ENCODE results near the gene IGF2R. TPM values are rescaled to one million over a fixed set of nuclear protein-coding genes. Genes with fewer than 3 reads are reported as not detected.

The IGF2R gene
- total and polyA plus RNA-seq, 2 experiments from 2014 or later = 8.1 to 30.9 TPM

DNA sequence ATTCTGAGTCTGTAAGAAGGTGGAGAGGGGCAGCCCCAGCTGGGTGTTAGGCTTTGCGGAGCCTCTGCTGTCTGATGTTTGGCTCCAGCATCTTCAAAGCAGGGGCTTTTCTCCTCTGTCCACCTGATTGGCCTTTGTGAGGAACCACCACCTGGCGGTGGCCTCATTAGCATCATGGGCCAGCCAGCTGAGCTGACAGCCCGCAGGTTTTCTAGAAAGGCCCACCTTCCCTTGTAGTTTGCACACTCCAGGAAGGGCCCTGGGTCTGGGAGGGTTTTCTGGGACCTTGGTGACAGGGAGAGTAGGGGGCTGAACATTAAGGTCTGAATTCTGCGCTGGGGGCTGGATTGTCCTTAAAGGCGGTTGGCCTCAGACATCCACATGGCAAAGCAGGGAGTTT is 11.6 kb downstream of the IGF2R start:
- Histone ChIP-seq H3K4me3 (no peak overlapping the region), H3K36me3 (ENCODE audit: low read depth) (no peaks in the 10 kb centered on the region), H3K9ac (no peak overlapping the region), H4K20me1 (ENCODE audit: insufficient read depth) (peaks cover 1% of the 10 kb centered on the region; the same call in 1 of the 2 replicates), H3F3A (ENCODE audit: insufficient read depth) (peaks cover 15% of the 10 kb centered on the region), H3K27ac (no peak overlapping the region), H3K4me1 (ENCODE audit: insufficient read depth) (peaks cover 41% of the 10 kb centered on the region), H3K9me3 (ENCODE audit: low read depth) (no peaks in the 10 kb centered on the region), H3K4me2 (ENCODE audit: unreplicated experiment) (no peak overlapping the region), H2AFZ (no peak overlapping the region), H3K79me2 (ENCODE audit: insufficient read depth) (peaks cover 98% of the 10 kb centered on the region), H3K27me3 (replicated peaks; ENCODE audit: insufficient read depth) (no peaks in the 10 kb centered on the region), H3K9me2 (ENCODE audit: insufficient read depth) (no peaks in the 10 kb centered on the region)
- in situ Hi-C loops (cut with MboI) = no loop called here
- 86 to 91% methylated on average over 5 of the region's 5 CpGs for WGBS, 2 experiments (ENCODE audit: low coverage in 1 of 2, low lambda C conversion rate in 2 of 2, missing lambda C conversion rate in 2 of 2)
- TF ChIP-seq EZH2 (IDR thresholded peaks at IDR 0.05; ENCODE audit: insufficient read depth, poor library complexity, severe bottlenecking) (no peak), EZH2phosphoT487 (IDR thresholded peaks at IDR 0.05; ENCODE audit: insufficient read depth, low read depth) (no peak)
- no peak for DNase-seq

GRCh38 chr6:159981071-159981402 is 12.2 kb downstream of the IGF2R start:
- Histone ChIP-seq H3K27me3 (replicated peaks; ENCODE audit: insufficient read depth) (no peaks in the 10 kb centered on the region), H2AFZ (no peak overlapping the region), H4K20me1 (ENCODE audit: insufficient read depth) (peaks cover 6% of the 10 kb centered on the region; the same call in 1 of the 2 replicates), H3K27ac (no peak overlapping the region), H3K9ac (no peak overlapping the region), H3K4me3 (no peak overlapping the region), H3K9me3 (ENCODE audit: low read depth) (no peaks in the 10 kb centered on the region), H3F3A (ENCODE audit: insufficient read depth) (peaks cover 15% of the 10 kb centered on the region), H3K79me2 (ENCODE audit: insufficient read depth) (peaks cover 98% of the 10 kb centered on the region), H3K4me2 (ENCODE audit: unreplicated experiment) (no peak overlapping the region), H3K4me1 (ENCODE audit: insufficient read depth) (peaks cover 45% of the 10 kb centered on the region), H3K9me2 (ENCODE audit: insufficient read depth) (no peaks in the 10 kb centered on the region), H3K36me3 (ENCODE audit: low read depth) (no peaks in the 10 kb centered on the region)
- no peak for DNase-seq
- TF ChIP-seq EZH2 (IDR thresholded peaks at IDR 0.05; ENCODE audit: insufficient read depth, poor library complexity, severe bottlenecking) (no peak), EZH2phosphoT487 (IDR thresholded peaks at IDR 0.05; ENCODE audit: insufficient read depth, low read depth) (no peak)
- in situ Hi-C loops (cut with MboI) = no loop called here
- WGBS, 2 experiments (ENCODE audit: low coverage in 1 of 2, low lambda C conversion rate in 2 of 2, missing lambda C conversion rate in 2 of 2) = 80 to 91% methylated on average over 6 of the region's 6 CpGs

- no peak overlapping the region; the same call in 1 of the 2 replicates for H3K27ac ChIP-seq
- H3K36me3 ChIP-seq (ENCODE audit: low read depth) = no peaks in the 10 kb centered on the region
- no peak overlapping the region for H3K4me3 ChIP-seq
- no peaks in the 10 kb centered on the region for H3K27me3 ChIP-seq (replicated peaks; ENCODE audit: insufficient read depth)
- 53 to 58% methylated on average over 14 to 16 of the region's 16 CpGs for WGBS, 2 experiments (ENCODE audit: low coverage in 1 of 2, low lambda C conversion rate in 2 of 2, missing lambda C conversion rate in 2 of 2)
- H3K4me1 ChIP-seq (ENCODE audit: insufficient read depth) = peaks cover 45% of the 10 kb centered on the region
- H3K9me3 ChIP-seq (ENCODE audit: low read depth) = no peaks in the 10 kb centered on the region
- no peak for TF ChIP-seq EZH2phosphoT487 (IDR thresholded peaks at IDR 0.05; ENCODE audit: insufficient read depth, low read depth)
- no peak for TF ChIP-seq EZH2 (IDR thresholded peaks at IDR 0.05; ENCODE audit: insufficient read depth, poor library complexity, severe bottlenecking)
- H3K9me2 ChIP-seq (ENCODE audit: insufficient read depth) = no peaks in the 10 kb centered on the region
- H3K9ac ChIP-seq = peak overlapping the region; percentile 9; the same call in 1 of the 2 replicates
- H3F3A ChIP-seq (ENCODE audit: insufficient read depth) = peaks cover 15% of the 10 kb centered on the region
- H2AFZ ChIP-seq = no peak overlapping the region
- no peak overlapping the region for H3K4me2 ChIP-seq (ENCODE audit: unreplicated experiment)
- in situ Hi-C loops (cut with MboI) = no loop called here
- H3K79me2 ChIP-seq (ENCODE audit: insufficient read depth) = peaks cover 98% of the 10 kb centered on the region
- peaks cover 6% of the 10 kb centered on the region; the same call in 1 of the 2 replicates for H4K20me1 ChIP-seq (ENCODE audit: insufficient read depth)
- peak; percentile 41 for DNase-seq
These were observed 12.7 kb downstream of the IGF2R start for GRCh38 chr6:159981403-159982245.

- H3K9ac ChIP-seq = no peak overlapping the region
- TF ChIP-seq EZH2phosphoT487 (IDR thresholded peaks at IDR 0.05; ENCODE audit: insufficient read depth, low read depth) = no peak
- TF ChIP-seq EZH2 (IDR thresholded peaks at IDR 0.05; ENCODE audit: insufficient read depth, poor library complexity, severe bottlenecking) = no peak
- no peak overlapping the region for H2AFZ ChIP-seq
- peak; percentile 38 for DNase-seq
- WGBS, 2 experiments (ENCODE audit: low coverage in 1 of 2, low lambda C conversion rate in 2 of 2, missing lambda C conversion rate in 2 of 2) = 90 to 97% methylated on average over 6 of the region's 6 CpGs
- peak overlapping the region; percentile 32 for H3K27ac ChIP-seq
- H3K27me3 ChIP-seq (replicated peaks; ENCODE audit: insufficient read depth) = no peaks in the 10 kb centered on the region
- no peaks in the 10 kb centered on the region for H3K9me3 ChIP-seq (ENCODE audit: low read depth)
- no peak overlapping the region for H3K4me3 ChIP-seq
- H3K4me1 ChIP-seq (ENCODE audit: insufficient read depth) = peaks cover 45% of the 10 kb centered on the region
- peaks cover 98% of the 10 kb centered on the region for H3K79me2 ChIP-seq (ENCODE audit: insufficient read depth)
- in situ Hi-C loops (cut with MboI) = no loop called here
- peak overlapping the region; percentile 41 for H3K4me2 ChIP-seq (ENCODE audit: unreplicated experiment)
- H4K20me1 ChIP-seq (ENCODE audit: insufficient read depth) = peaks cover 6% of the 10 kb centered on the region; the same call in 1 of the 2 replicates
- H3F3A ChIP-seq (ENCODE audit: insufficient read depth) = peaks cover 15% of the 10 kb centered on the region
- H3K36me3 ChIP-seq (ENCODE audit: low read depth) = no peaks in the 10 kb centered on the region
- no peaks in the 10 kb centered on the region for H3K9me2 ChIP-seq (ENCODE audit: insufficient read depth)
These were observed 14.0 kb downstream of the IGF2R start for GRCh38 chr6:159982731-159983506.
